Measurements from ENCODE around the gene PTPN23. TPM values are rescaled to one million over a fixed set of nuclear protein-coding genes. Genes with fewer than 3 reads are reported as not detected.

PTPN23 gene
- total and polyA plus RNA-seq, 2 of the 13 experiments (the other 11 are each of a cell fraction or from before 2014, with no cell fraction given), result 2.3 to 3.7 TPM

DNA sequence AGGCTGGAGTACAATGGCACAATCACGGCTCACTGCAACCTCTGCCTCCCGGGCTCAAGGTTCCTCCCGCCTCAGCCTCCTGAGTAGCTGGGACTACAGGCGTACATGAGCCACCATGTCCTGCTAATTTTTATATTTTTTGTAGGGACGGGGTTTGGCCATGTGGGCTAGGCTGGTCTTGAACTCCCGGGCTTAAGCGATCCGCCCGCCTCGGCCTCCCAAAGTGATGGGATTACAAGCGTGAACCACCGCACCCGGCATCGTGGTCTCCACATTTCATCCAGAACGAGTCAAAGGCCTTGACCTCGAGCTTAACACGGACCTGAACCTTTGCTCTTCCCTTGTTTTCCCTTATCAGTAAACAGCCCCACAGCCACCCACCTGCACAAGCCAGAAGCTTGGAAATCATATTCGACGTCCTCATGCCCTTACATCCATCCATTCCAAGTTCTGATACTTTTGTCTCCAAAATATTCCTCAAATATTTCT, 1.4 kb upstream of the PTPN23 start (continued):
- TF ChIP-seq ZNF224 (CRISPR knock-in tag; IDR thresholded peaks at IDR 0.05) (peak; percentile 88; the same call in 1 of the 2 replicates), BRD4 (CRISPR knock-in tag; IDR thresholded peaks at IDR 0.05) (0 out of 2 replicates have a peak, but pooled peaks have one; percentile 22), GABPA (IDR thresholded peaks at IDR 0.05; ENCODE audit: low read depth, low read length) (no peak), GABPA (CRISPR knock-in tag; IDR thresholded peaks at IDR 0.05; ENCODE audit: low read depth) (peak; percentile 55; the same call in 1 of the 2 replicates), SYNCRIP (IDR thresholded peaks at IDR 0.05; ENCODE audit: insufficient read depth, low read depth, low read length) (no peak), GTF3A (CRISPR knock-in tag; conservative IDR thresholded peaks at IDR 0.05) (no peak), ZNF256 (CRISPR knock-in tag; conservative IDR thresholded peaks at IDR 0.05) (peak; percentile 71), ZFY (CRISPR knock-in tag; IDR thresholded peaks at IDR 0.05) (no peak; the same call in 1 of the 2 replicates), NRL (CRISPR knock-in tag; IDR thresholded peaks at IDR 0.05; ENCODE audit: borderline replicate concordance) (peak; percentile 89), ZFP37 (CRISPR knock-in tag; IDR thresholded peaks at IDR 0.05; ENCODE audit: borderline replicate concordance) (peak; percentile 93), RBM22 (optimal IDR thresholded peaks at IDR 0.05; ENCODE audit: low read length) (no peak)
- TF ChIP-seq, protein P1, sequence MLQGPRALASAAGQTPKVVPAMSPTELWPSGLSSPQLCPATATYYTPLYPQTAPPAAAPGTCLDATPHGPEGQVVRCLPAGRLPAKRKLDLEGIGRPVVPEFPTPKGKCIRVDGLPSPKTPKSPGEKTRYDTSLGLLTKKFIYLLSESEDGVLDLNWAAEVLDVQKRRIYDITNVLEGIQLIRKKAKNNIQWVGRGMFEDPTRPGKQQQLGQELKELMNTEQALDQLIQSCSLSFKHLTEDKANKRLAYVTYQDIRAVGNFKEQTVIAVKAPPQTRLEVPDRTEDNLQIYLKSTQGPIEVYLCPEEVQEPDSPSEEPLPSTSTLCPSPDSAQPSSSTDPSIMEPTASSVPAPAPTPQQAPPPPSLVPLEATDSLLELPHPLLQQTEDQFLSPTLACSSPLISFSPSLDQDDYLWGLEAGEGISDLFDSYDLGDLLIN (CRISPR knock-in tag; IDR thresholded peaks at IDR 0.05; ENCODE audit: borderline replicate concordance), result no peak
- TF ChIP-seq, protein P2, sequence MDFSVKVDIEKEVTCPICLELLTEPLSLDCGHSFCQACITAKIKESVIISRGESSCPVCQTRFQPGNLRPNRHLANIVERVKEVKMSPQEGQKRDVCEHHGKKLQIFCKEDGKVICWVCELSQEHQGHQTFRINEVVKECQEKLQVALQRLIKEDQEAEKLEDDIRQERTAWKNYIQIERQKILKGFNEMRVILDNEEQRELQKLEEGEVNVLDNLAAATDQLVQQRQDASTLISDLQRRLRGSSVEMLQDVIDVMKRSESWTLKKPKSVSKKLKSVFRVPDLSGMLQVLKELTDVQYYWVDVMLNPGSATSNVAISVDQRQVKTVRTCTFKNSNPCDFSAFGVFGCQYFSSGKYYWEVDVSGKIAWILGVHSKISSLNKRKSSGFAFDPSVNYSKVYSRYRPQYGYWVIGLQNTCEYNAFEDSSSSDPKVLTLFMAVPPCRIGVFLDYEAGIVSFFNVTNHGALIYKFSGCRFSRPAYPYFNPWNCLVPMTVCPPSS (IDR thresholded peaks at IDR 0.05), result no peak
- TF ChIP-seq, protein P3, sequence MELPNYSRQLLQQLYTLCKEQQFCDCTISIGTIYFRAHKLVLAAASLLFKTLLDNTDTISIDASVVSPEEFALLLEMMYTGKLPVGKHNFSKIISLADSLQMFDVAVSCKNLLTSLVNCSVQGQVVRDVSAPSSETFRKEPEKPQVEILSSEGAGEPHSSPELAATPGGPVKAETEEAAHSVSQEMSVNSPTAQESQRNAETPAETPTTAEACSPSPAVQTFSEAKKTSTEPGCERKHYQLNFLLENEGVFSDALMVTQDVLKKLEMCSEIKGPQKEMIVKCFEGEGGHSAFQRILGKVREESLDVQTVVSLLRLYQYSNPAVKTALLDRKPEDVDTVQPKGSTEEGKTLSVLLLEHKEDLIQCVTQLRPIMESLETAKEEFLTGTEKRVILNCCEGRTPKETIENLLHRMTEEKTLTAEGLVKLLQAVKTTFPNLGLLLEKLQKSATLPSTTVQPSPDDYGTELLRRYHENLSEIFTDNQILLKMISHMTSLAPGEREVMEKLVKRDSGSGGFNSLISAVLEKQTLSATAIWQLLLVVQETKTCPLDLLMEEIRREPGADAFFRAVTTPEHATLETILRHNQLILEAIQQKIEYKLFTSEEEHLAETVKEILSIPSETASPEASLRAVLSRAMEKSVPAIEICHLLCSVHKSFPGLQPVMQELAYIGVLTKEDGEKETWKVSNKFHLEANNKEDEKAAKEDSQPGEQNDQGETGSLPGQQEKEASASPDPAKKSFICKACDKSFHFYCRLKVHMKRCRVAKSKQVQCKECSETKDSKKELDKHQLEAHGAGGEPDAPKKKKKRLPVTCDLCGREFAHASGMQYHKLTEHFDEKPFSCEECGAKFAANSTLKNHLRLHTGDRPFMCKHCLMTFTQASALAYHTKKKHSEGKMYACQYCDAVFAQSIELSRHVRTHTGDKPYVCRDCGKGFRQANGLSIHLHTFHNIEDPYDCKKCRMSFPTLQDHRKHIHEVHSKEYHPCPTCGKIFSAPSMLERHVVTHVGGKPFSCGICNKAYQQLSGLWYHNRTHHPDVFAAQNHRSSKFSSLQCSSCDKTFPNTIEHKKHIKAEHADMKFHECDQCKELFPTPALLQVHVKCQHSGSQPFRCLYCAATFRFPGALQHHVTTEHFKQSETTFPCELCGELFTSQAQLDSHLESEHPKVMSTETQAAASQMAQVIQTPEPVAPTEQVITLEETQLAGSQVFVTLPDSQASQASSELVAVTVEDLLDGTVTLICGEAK (IDR thresholded peaks at IDR 0.05), result no peak
- TF ChIP-seq, protein P3 (CRISPR knock-in tag; IDR thresholded peaks at IDR 0.05), result peak; percentile 84
- TF ChIP-seq, protein P4, sequence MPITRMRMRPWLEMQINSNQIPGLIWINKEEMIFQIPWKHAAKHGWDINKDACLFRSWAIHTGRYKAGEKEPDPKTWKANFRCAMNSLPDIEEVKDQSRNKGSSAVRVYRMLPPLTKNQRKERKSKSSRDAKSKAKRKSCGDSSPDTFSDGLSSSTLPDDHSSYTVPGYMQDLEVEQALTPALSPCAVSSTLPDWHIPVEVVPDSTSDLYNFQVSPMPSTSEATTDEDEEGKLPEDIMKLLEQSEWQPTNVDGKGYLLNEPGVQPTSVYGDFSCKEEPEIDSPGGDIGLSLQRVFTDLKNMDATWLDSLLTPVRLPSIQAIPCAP (CRISPR knock-in tag; IDR thresholded peaks at IDR 0.05; ENCODE audit: low read depth), result no peak

Measured in HepG2 (cell line).